Fibroblast of villous mesenchyme (primary cell): ENCODE data around the gene KAZN. TPM values are rescaled to one million over a fixed set of nuclear protein-coding genes. Genes with fewer than 3 reads are reported as not detected.

Experiments used
- DNase-seq: peaks from one replicate; pipeline ENCODE4 v3.0.0-alpha.2; 2010; ENCODE audit warnings: low read depth
- H3K4me3 ChIP-seq: 2 replicates; pipeline ENCODE4 v1.5.1; 2011; ENCODE audit warnings: low read depth, mild to moderate bottlenecking, low read length
- total RNA-seq: library from RNA; depleted of rRNA; stranded (reverse); fragments of >200 nt; gene quantifications from 2 replicates; pipeline ENCODE4 v1.2.3, GENCODE V29; 2012
- TF ChIP-seq, protein P1 (sequence below): IDR thresholded peaks from 2 replicates; pipeline ENCODE4 v1.5.1; 2012; ENCODE audit warnings: low read depth, mild to moderate bottlenecking, low read length; ENCODE audit not compliant: insufficient read depth

The KAZN gene
- total RNA-seq, 1 donor, result 8.6 TPM

DNA sequence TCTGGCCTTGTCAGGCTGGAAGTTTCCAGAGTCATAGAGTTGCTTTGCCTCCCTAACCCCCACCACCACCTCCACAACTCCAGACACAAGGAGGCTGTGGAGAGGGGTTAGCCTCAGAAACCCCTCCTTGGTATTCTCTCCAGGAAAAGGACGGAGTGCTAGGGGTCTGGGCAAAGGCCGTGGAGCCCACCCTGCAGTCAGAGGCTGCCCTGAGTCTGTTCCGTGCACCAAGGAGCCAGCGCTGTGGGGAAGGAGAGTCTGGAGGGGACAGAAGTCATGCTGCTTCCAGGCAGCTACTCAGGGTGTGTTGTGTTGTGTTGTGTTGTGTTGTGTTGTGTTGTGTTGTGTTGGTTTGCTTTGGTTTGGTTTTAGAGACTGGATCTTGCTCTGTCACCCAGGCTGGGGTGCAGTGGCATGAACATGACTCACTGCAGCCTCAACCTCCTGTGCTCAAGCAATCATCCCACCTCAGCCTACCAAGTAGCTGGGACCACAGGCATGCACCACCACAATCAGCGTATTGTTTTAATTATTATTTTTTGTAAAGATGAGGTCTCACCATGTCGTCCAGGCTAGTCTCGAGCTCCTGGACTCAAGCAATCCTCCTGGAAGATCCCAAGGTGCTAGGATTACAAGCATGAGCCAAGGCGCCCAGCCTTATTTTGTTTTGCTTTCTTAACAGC lies 432.9 kb downstream of the KAZN start:
- TF ChIP-seq, protein P1, sequence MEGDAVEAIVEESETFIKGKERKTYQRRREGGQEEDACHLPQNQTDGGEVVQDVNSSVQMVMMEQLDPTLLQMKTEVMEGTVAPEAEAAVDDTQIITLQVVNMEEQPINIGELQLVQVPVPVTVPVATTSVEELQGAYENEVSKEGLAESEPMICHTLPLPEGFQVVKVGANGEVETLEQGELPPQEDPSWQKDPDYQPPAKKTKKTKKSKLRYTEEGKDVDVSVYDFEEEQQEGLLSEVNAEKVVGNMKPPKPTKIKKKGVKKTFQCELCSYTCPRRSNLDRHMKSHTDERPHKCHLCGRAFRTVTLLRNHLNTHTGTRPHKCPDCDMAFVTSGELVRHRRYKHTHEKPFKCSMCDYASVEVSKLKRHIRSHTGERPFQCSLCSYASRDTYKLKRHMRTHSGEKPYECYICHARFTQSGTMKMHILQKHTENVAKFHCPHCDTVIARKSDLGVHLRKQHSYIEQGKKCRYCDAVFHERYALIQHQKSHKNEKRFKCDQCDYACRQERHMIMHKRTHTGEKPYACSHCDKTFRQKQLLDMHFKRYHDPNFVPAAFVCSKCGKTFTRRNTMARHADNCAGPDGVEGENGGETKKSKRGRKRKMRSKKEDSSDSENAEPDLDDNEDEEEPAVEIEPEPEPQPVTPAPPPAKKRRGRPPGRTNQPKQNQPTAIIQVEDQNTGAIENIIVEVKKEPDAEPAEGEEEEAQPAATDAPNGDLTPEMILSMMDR, result no peak
- no peak for DNase-seq
- no peak overlapping the region for H3K4me3 ChIP-seq

- TF ChIP-seq, protein P1, result peak; percentile 45
- peak; percentile 30 for DNase-seq
- H3K4me3 ChIP-seq, result no peak overlapping the region
These were observed 434.8 kb downstream of the KAZN start for GRCh38 chr1:15033264-15033663.

- DNase-seq, result no peak
- no peak overlapping the region for H3K4me3 ChIP-seq
- TF ChIP-seq, protein P1, result no peak
These were observed 436.2 kb downstream of the KAZN start for GRCh38 chr1:15034656-15035055.

GRCh38 chr1:15035236-15035635 lies 436.8 kb downstream of the KAZN start:
- no peak overlapping the region for H3K4me3 ChIP-seq

DNA sequence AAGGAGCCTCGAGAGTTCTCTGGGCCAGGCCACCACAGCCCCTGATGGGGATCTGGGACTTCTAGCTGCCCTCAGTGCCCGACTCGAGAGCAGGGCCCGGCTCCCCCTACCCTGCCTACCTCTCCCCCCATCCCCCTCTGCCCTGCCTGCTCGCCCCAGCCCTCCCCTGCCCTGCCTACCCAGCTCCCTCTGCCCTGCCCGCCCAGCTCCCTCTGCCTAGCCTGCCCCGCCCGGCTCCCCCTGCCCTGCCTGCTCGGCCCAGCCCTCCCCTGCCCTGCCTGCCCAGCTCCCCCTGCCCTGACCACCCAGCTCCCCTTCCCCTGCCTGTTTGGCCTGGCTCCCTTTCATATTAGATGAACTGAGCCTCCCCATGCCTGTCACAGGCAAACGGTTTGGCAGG lies 437.6 kb downstream of the KAZN start:
- TF ChIP-seq, protein P1, result no peak
- DNase-seq, result no peak
- no peak overlapping the region for H3K4me3 ChIP-seq

More at GRCh38 chr1:15035236-15035635, 436.8 kb downstream of the KAZN start:
- no peak for DNase-seq
- TF ChIP-seq, protein P1, result no peak

DNA sequence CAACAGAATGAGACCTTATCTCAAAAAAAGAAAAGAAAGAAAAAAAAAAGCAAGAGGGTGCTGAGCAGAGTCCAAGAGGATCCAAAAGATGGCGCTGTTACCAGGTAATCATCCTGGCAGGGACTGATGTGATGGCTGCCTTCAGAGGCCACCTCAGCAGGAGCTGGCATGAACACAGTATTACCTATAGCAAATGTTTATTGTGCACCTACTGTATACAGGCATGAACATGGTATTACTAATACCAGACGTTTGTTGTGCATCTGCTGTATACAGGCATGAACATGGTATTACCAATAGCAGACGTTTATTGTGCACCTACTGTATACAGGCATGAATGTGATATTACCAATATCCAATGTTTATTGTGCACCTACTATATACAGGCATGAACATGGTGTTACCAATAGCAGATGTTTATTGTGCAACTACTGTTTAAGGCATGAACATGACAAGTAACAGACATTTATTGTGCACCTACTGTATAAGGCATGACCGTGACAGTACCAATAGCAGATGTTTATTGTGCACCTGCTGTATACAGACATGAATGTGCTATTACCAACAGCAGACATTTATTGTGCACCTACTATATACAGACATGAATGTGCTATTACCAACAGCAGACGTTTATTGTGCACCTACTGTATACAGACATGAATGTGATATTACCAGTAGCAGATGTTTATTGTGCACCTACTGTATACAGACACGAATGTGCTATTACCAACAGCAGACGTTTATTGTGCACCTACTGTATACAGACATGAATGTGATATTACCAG lies 439.9 kb downstream of the KAZN start:
- no peak for DNase-seq
- TF ChIP-seq, protein P1, result peak; percentile 37
- no peak overlapping the region for H3K4me3 ChIP-seq
